Stomach (tissue), 9 donors: Measurements from ENCODE around the gene KIZ. TPM values are rescaled to one million over a fixed set of nuclear protein-coding genes. Genes with fewer than 3 reads are reported as not detected.

ENCODE experiments used
- DNase-seq, 2 donors: peaks; one replicate each; pipeline versions ENCODE4 v3.0.0 to v3.0.0-alpha.2; 2013 to 2019
- H3K27ac ChIP-seq, 5 donors: fragments of 200-600 bp in 4 of 5; sonication (generic) in 4 of 5; one replicate each; pipeline ENCODE4 v1.5.1; 2013 to 2019; ENCODE audit warnings: mild to moderate bottlenecking in 1 of 5, moderate library complexity in 1 of 5
- H3K27me3 ChIP-seq, 3 donors: fragments of 200-600 bp; sonication (generic); one replicate each; pipeline ENCODE4 v1.5.1; 2017 to 2019; ENCODE audit warnings: mixed run types in 1 of 3
- H3K36me3 ChIP-seq, 4 donors: fragments of 200-600 bp; sonication (generic); 1 replicate in 3 of 4; 2 replicates in 1 of 4; pipeline ENCODE4 v1.5.1; 2016 to 2019
- H3K4me1 ChIP-seq, 4 donors: fragments of 200-600 bp; sonication (generic); one replicate each; pipeline ENCODE4 v1.5.1; 2016 to 2019
- H3K4me3 ChIP-seq, 4 donors: fragments of 200-600 bp; sonication (generic) in 3 of 4; one replicate each; pipeline ENCODE4 v1.5.1; 2016 to 2019; ENCODE audit warnings: mild to moderate bottlenecking in 1 of 4
- H3K9me3 ChIP-seq, 4 donors: fragments of 200-600 bp; sonication (generic); one replicate each; pipeline ENCODE4 v1.5.1; 2016 to 2019
- CTCF ChIP-seq, 7 experiments: fragments of 450-650 bp in 4 of 7; fragments of 200-600 bp in 3 of 7; sonication (generic) in 3 of 7; IDR thresholded peaks; one replicate each; pipeline ENCODE4 v1.5.1; 2016 to 2019; ENCODE audit warnings: antibody characterized with exemption in 7 of 7, control low read depth in 2 of 7, mild to moderate bottlenecking in 1 of 7
- EP300 ChIP-seq: sonication (generic); formaldehyde crosslinking; IDR thresholded peaks from one replicate; pipeline ENCODE4 v1.6.1; 2017; ENCODE audit warnings: antibody characterized with exemption
- POLR2A ChIP-seq, 4 donors: fragments of 450-650 bp; IDR thresholded peaks; one replicate each; pipeline ENCODE4 v1.6.1; 2016; ENCODE audit warnings: antibody characterized with exemption in 4 of 4, control low read depth in 2 of 4, mild to moderate bottlenecking in 1 of 4, moderate library complexity in 1 of 4
- POLR2AphosphoS5 ChIP-seq, 3 donors: sonication (generic); formaldehyde crosslinking; IDR thresholded peaks; one replicate each; pipeline ENCODE4 v1.6.1; 2016; ENCODE audit warnings: antibody characterized with exemption in 3 of 3
- WGBS, 5 donors: extraction: QIAGEN DNeasy Blood & Tissue Kit in 3 of 5; methylation state at CpG; one replicate each; pipeline versions ENCODE4 v1.1.5 to v1.1.7; 2013 to 2018; 5-methylcytosine and 5-hydroxymethylcytosine counted together
- intact Hi-C: fragments of 100-400 bp; cut with DNase I; formaldehyde crosslinking; loops from one replicate; pipeline ENCODE4 v1.15.1; 2023; ENCODE audit warnings: low total_unique reads
- polyA plus RNA-seq, 3 donors: library from polyadenylated mRNA; stranded (reverse); fragments of 200-250 nt; gene quantifications; one replicate each; pipeline ENCODE4 v1.2.3, GENCODE V29; 2013
- total RNA-seq, 5 donors: library from RNA; depleted of rRNA; stranded (reverse); fragments of >200 nt; gene quantifications; one replicate each; pipeline versions ENCODE4 v1.1.0 to v1.2.3, GENCODE V29; 2014 to 2016
- donor health status: healthy with polysubstance abuse.
- donor health status: Bipolar disorder and iron deficiency.
- donor health status: healthy.

KIZ gene
- total and polyA plus RNA-seq, 8 donors, result 11.7 to 38.2 (median 15.1) TPM

- DNase-seq, result no peak
- peaks cover 11 to 70% (median 55%) of the 10 kb centered on the region in 4 donors for H3K36me3 ChIP-seq
- no peak for TF ChIP-seq EP300
- TF ChIP-seq POLR2AphosphoS5 (IDR thresholded peaks at IDR 0.05), result no peak
- no peak for TF ChIP-seq POLR2A (IDR thresholded peaks at IDR 0.05)
- TF ChIP-seq CTCF (IDR thresholded peaks at IDR 0.05), result no peak
- no peaks in the 10 kb centered on the region for H3K4me1 ChIP-seq
- 81 to 92% (median 85%) methylated on average over 3 of the region's 3 CpGs for WGBS, 5 donors
- H3K27ac ChIP-seq, result no peak overlapping the region
- no peaks in the 10 kb centered on the region for H3K9me3 ChIP-seq
- intact Hi-C loops, result no loop called here
- no peak overlapping the region for H3K4me3 ChIP-seq
- H3K27me3 ChIP-seq, result no peaks in the 10 kb centered on the region
Measured at GRCh38 chr20:21228511-21228910, 102.6 kb downstream of the KIZ start.

GRCh38 chr20:21229163-21229562 lies 103.3 kb downstream of the KIZ start:
- WGBS, 5 donors, result 92 to 97% (median 94%) methylated on average over 2 of the region's 2 CpGs
- no peak overlapping the region for H3K27ac ChIP-seq
- intact Hi-C loops, result no loop called here
- peaks cover 11 to 65% (median 53%) of the 10 kb centered on the region in 4 donors for H3K36me3 ChIP-seq
- no peak overlapping the region for H3K4me3 ChIP-seq
- no peaks in the 10 kb centered on the region for H3K4me1 ChIP-seq
- DNase-seq, result no peak
- TF ChIP-seq POLR2AphosphoS5 (IDR thresholded peaks at IDR 0.05), result no peak
- TF ChIP-seq CTCF (IDR thresholded peaks at IDR 0.05), result no peak
- TF ChIP-seq EP300, result no peak
- H3K27me3 ChIP-seq, result no peaks in the 10 kb centered on the region
- no peaks in the 10 kb centered on the region for H3K9me3 ChIP-seq

- TF ChIP-seq CTCF (IDR thresholded peaks at IDR 0.05) (no peak), POLR2AphosphoS5 (IDR thresholded peaks at IDR 0.05) (no peak), EP300 (no peak)
- peaks cover 11 to 65% (median 53%) of the 10 kb centered on the region in 4 donors for H3K36me3 ChIP-seq
- 96 to 98% (median 97%) methylated on average over 3 of the region's 3 CpGs for WGBS, 5 donors
Measured at GRCh38 chr20:21230220-21230619, 104.3 kb downstream of the KIZ start.

GRCh38 chr20:21230686-21231085 lies 104.8 kb downstream of the KIZ start:
- intact Hi-C loops, result no loop called here
- Histone ChIP-seq H3K36me3 (peaks cover 11 to 65% (median 53%) of the 10 kb centered on the region in 4 donors), H3K27ac (no peak overlapping the region), H3K4me1 (peaks cover 0 to 3% (median 1%) of the 10 kb centered on the region in 4 donors), H3K4me3 (no peak overlapping the region), H3K9me3 (no peaks in the 10 kb centered on the region), H3K27me3 (no peaks in the 10 kb centered on the region)
- WGBS, 5 donors, result 79 to 82% (median 80%) methylated on average over 4 of the region's 4 CpGs
- no peak for TF ChIP-seq CTCF (IDR thresholded peaks at IDR 0.05)
- no peak for TF ChIP-seq EP300
- TF ChIP-seq POLR2A (IDR thresholded peaks at IDR 0.05), result no peak
- TF ChIP-seq POLR2AphosphoS5 (IDR thresholded peaks at IDR 0.05), result no peak
- DNase-seq, result no peak

More at GRCh38 chr20:21230220-21230619, 104.3 kb downstream of the KIZ start:
- H3K27me3 ChIP-seq, result no peaks in the 10 kb centered on the region
- H3K4me3 ChIP-seq, result no peak overlapping the region
- no peaks in the 10 kb centered on the region for H3K4me1 ChIP-seq
- H3K27ac ChIP-seq, result no peak overlapping the region
- no peaks in the 10 kb centered on the region for H3K9me3 ChIP-seq
- intact Hi-C loops, result no loop called here
- DNase-seq, result no peak
